HFFc6 (cell line): ENCODE measurements around the gene FKBP3. TPM values are rescaled to one million over a fixed set of nuclear protein-coding genes. Genes with fewer than 3 reads are reported as not detected.
"Not testable (repeated sequence)": the region's sequence is repeated elsewhere in the genome, so short reads cannot be mapped to it uniquely, and the experiment has no call there.

Experiments
- DNase-seq: peaks from one replicate; pipeline ENCODE4 v3.0.0-alpha.2; 2018
- H3K27ac Mint-ChIP-seq: 2 replicates; pipeline ENCODE4 v1.8.0; 2020; ENCODE audit warnings: mild to moderate bottlenecking, mixed read lengths
- H3K27me3 Mint-ChIP-seq: 2 replicates; pipeline ENCODE4 v1.8.0; 2021; ENCODE audit warnings: mild to moderate bottlenecking, moderate library complexity, mixed read lengths; ENCODE audit not compliant: insufficient read depth
- H3K36me3 Mint-ChIP-seq: 2 replicates; pipeline ENCODE4 v1.8.0; 2021; ENCODE audit warnings: low read depth, mixed read lengths
- H3K4me1 Mint-ChIP-seq: 2 replicates; pipeline ENCODE4 v1.8.0; 2020; ENCODE audit warnings: low read depth, mixed read lengths
- H3K4me3 Mint-ChIP-seq: 2 replicates; pipeline ENCODE4 v1.8.0; 2020; ENCODE audit warnings: mild to moderate bottlenecking, moderate library complexity, mixed read lengths
- H3K9me3 Mint-ChIP-seq: 2 replicates; pipeline ENCODE4 v1.8.0; 2020; ENCODE audit warnings: mild to moderate bottlenecking, mixed read lengths
- total RNA-seq, 6 experiments: library from RNA; stranded (reverse); fragmentation: NEBNext Ultra II Directional; extraction: Animal tissue kit (Norgen Biotek cat#: 25700); gene quantifications; 2 replicates in 1 of 6; 3 replicates in 5 of 6; pipeline ENCODE4 v1.2.3, GENCODE V29; 2021
- TF ChIP-seq, protein P1 (sequence below): fragments of 200-600 bp; sonication (generic); IDR thresholded peaks from 2 replicates; pipeline ENCODE4 v1.5.0; 2021; ENCODE audit warnings: antibody characterized with exemption, mild to moderate bottlenecking

The FKBP3 gene
- total RNA-seq, 6 experiments from 2014 or later = 75.6 to 89.0 (median 79.5) TPM

DNA sequence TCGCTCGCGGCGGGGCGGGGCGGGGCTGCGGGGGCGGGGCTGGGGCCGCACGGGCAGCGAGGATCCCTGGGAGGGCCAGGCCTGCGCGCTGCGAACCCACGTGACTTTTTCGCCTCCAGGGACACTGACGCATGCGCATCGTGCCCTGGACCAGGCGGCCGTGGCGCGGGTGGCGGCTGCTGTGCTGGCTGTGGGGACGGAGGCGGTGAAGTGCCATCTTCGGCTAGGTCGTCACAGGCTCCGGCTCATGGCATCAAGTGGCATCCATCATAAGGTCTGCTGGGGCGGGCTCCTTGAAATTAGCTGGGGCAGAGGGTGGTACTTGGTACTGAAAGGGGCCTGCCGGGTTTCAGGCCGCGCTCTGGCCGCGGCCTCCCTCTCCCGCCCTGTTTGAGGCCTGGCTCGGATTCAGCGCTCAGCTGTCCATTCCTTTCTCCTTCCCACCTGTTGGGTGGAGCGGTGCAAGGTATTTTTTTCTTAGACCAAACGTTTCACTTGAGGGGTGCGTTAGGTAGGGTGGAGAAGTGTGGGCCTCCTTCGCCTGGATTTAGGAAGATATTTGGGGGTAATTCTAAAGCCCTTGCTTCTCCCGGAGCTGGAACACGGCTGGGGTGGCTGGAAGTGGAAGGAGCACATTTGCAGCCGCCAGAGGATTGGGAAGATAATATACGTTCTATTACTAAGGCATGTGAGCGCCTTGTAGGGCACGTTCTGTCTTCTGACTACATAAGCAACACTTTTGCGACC, 50.1 kb downstream of the FKBP3 start, which contains the start of gene PRPF39:
Gene PRPF39 (plus strand): TSS at position 141 of the 747 bp plus-strand sequence. CDS start 11,124 bp downstream, outside the sequence.
- Mint-ChIP-seq H3K4me1 (peaks cover 51% of the 10 kb centered on the region), H3K9me3 (no peaks in the 10 kb centered on the region), H3K4me3 (peak within 1 kb of the TSS; percentile 98), H3K36me3 (peaks cover 5% of the 10 kb centered on the region; the same call in 1 of the 2 replicates), H3K27ac (peak within 1 kb of the TSS; percentile 94), H3K27me3 (no peaks in the 10 kb centered on the region; the same call in 1 of the 2 replicates)
- peak; percentile 87 for DNase-seq
- TF ChIP-seq, protein P1, sequence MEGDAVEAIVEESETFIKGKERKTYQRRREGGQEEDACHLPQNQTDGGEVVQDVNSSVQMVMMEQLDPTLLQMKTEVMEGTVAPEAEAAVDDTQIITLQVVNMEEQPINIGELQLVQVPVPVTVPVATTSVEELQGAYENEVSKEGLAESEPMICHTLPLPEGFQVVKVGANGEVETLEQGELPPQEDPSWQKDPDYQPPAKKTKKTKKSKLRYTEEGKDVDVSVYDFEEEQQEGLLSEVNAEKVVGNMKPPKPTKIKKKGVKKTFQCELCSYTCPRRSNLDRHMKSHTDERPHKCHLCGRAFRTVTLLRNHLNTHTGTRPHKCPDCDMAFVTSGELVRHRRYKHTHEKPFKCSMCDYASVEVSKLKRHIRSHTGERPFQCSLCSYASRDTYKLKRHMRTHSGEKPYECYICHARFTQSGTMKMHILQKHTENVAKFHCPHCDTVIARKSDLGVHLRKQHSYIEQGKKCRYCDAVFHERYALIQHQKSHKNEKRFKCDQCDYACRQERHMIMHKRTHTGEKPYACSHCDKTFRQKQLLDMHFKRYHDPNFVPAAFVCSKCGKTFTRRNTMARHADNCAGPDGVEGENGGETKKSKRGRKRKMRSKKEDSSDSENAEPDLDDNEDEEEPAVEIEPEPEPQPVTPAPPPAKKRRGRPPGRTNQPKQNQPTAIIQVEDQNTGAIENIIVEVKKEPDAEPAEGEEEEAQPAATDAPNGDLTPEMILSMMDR = no peak

DNA sequence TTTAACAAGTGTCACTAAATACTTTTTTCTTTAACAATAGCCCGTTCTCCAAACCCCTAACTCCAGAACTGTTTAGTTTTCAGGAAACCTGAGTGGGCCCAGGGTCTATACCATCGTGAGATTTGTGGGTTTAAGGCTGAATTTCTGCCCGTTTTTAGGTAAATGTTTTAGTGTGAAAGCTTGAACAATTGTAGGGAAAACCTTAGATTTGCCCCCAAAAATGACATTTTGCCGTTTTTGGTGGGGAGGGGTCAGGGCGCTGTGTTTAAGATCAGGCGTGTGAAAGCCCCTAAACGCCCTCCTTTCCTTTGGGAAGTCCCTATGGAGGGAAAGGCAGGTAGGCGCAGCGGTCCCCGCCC, 50.7 kb downstream of the FKBP3 start:
- peaks cover 48% of the 10 kb centered on the region for H3K4me1 Mint-ChIP-seq

DNA sequence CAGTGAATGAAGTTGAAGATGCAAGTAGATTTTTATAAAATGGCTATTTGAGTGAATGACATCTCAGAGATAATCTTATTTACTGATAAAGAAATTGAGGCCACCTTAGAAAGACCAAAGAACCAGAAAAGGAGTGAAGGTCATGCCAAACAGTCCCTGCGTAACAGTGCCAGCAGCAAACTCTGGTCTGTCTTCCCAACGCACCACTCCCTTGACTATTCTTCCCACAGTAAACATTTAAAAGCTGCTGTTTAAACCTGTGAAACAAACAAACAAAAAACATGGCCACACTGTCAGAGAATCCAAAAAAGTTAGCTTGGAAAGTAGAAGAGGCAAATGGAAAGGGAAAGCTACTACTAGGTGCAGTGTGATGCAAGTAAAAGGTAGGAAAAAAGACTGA, 51.9 kb downstream of the FKBP3 start:
- Mint-ChIP-seq H3K4me1 (peaks cover 38% of the 10 kb centered on the region), H3K27ac (no peak overlapping the region), H3K9me3 (no peaks in the 10 kb centered on the region), H3K27me3 (no peaks in the 10 kb centered on the region; the same call in 1 of the 2 replicates), H3K36me3 (peaks cover 5% of the 10 kb centered on the region; the same call in 1 of the 2 replicates), H3K4me3 (no peak overlapping the region)
- no peak for DNase-seq
- TF ChIP-seq, protein P1 = no peak

More for the DNA sequence above, 50.7 kb downstream of the FKBP3 start:
- DNase-seq = no peak
- Mint-ChIP-seq H3K9me3 (no peaks in the 10 kb centered on the region), H3K36me3 (peaks cover 5% of the 10 kb centered on the region; the same call in 1 of the 2 replicates), H3K4me3 (peak overlapping the region; percentile 98), H3K27ac (peak overlapping the region; percentile 44), H3K27me3 (no peaks in the 10 kb centered on the region; the same call in 1 of the 2 replicates)
- TF ChIP-seq, protein P1 = no peak

DNA sequence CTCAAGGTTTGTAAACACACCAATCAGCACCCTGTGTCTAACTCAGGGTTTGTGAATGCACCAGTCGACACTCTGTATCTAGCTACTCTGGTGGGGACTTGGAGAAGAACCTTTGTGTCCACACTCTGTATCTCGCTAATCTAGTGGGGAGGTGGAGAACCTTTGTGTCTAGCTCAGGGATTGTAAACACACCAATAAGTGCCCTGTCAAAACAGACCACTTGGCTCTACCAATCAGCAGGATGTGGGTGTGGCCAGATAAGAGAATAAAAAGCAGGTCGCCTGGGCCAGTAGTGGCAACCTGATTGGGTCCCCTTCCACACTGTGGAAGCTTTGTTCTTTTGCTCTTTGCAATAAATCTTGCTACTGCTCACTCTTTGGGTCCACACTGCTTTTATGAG, 53.2 kb downstream of the FKBP3 start:
- not testable (repeated sequence) for H3K36me3 Mint-ChIP-seq, H3K4me3 Mint-ChIP-seq, DNase-seq, H3K27ac Mint-ChIP-seq, H3K9me3 Mint-ChIP-seq, H3K27me3 Mint-ChIP-seq
- peaks cover 25% of the 10 kb centered on the region for H3K4me1 Mint-ChIP-seq

DNA sequence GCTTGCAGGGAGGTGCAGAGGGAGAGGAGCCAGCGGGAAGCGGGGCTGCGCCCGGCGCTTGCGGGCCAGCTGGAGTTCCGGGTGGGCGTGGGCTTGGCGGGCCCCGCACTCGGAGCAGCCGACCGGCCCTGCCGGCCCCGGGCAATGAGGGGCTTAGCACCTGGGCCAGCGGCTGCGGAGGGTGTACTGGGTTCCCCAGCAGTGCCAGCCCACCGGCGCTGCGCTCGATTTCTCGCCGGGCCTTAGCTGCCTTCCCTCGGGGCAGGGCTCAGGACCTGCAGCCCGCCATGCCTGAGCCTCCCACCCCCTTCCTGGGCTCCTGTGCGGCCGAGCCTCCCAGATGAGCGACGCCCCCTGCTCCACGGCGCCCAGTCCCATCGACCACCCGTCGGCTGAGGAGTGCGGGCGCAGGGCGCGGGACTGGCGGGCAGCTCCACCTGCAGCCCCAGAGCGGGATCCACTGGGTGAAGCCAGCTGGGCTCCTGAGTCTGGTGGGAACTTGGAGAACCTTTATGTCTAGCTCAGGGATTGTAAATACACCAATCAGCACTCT, 53.8 kb downstream of the FKBP3 start:
- not testable (repeated sequence) for H3K27ac Mint-ChIP-seq, H3K27me3 Mint-ChIP-seq, DNase-seq, H3K9me3 Mint-ChIP-seq, H3K4me3 Mint-ChIP-seq, H3K36me3 Mint-ChIP-seq
- H3K4me1 Mint-ChIP-seq = peaks cover 19% of the 10 kb centered on the region

DNA sequence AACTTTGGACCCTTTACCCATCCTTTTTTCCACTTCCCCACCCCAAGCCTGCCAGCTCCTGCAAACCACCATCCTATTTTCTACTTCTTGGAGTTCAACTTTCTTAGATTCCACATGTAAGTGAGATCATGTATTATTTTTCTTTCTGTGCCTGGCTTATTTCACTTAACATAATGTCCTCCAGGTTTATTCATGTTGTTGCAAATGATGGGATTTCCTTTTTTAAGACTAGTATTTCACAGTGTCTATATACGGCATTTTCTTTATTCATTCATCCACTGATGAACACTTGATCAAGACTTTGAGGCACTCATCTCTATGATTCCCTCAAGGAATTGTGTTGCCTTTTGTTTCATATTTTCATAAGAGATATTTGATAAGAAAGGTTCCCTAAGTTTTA, 56.0 kb downstream of the FKBP3 start:
- Mint-ChIP-seq H3K27ac (no peak overlapping the region), H3K27me3 (no peaks in the 10 kb centered on the region), H3K4me1 (peaks cover 9% of the 10 kb centered on the region), H3K4me3 (no peak overlapping the region), H3K9me3 (no peaks in the 10 kb centered on the region), H3K36me3 (no peaks in the 10 kb centered on the region)
- TF ChIP-seq, protein P1 = no peak
- no peak for DNase-seq
